Measurements from ENCODE around the gene COL20A1.

The COL20A1 gene

DNA sequence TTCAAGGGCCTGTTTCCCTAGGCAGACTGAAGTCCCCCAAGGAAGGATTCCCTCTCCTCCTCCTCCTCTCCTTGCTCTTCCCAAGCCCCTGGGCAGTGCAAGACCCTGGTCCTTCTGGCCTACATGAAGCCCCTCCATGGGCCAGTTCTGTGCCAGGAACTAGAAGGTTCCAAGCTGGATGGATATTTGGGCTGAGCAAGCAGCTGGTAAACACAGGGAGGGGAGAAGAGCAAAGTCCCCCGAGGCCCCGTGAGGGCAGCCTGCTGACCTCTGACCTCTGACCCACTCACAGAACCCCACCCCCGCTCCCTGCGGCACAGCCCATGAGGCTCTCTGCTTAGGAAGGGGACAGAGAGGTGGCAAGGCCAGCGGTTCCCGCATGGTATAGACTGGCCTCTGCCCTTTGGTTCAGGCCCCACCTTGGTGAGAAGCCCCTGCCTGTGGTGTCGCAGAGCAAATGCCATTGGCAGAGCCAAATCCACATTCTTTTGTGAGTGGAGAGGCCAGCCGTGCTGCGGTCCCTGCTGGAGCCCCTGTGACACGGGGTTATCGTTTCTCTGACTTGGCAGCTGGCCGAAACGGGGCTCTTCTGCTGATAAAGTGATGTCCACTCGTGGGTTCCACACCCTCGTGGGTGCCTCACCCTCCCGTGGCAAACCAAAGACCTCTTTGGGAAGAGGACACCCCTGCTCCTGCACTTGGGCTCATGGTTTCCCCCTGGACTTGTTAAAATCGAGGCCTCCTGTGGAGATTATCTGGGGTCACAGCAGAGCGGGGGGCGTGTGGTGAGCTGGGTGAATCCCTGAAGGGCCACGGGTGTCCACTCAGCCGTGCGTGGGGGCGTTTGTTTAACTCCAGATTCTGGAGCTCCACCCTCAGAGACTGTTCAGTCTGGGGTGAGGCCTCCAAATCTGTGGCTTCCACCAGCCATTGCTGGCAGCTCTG, 70.3 kb downstream of the COL20A1 start:
- no peak for ATAC-seq

DNA sequence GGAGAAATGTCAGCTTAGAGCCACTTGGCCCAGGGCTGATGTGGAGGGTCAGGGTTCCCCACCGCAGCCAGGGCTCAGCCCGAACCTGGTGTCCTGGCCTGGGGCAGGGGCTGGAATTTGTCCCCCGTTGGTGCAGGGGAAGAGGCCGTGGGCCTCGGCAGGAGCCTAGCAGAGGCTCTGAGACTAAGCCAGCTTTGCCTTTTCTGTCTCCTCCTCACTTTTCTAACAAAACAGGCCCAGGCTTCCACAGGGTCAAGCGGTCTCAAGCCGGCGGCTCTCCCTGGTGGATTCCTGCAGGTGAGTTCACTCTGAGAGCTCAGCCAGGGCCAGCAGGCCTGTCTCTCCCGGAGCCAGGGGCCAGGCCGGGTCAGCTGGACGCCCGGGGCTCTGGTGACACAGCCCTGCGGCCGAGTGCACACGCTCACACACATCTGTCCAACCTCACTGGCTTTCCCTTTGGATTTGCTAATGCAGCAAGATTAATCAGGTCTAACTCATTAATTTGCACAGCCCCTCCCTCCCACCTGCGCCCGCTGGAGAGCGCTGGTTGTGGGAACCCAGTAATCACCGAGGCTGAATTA, 71.1 kb downstream of the COL20A1 start:
- ATAC-seq = no peak
- TF ChIP-seq SNAI2 (CRISPR knock-in tag; IDR thresholded peaks at IDR 0.05) (no peak), ZNF70 (CRISPR knock-in tag; IDR thresholded peaks at IDR 0.05) (no peak), ZFP3 (CRISPR knock-in tag; IDR thresholded peaks at IDR 0.05) (no peak), ESRRG (CRISPR knock-in tag; IDR thresholded peaks at IDR 0.05) (no peak), OSR1 (CRISPR knock-in tag; IDR thresholded peaks at IDR 0.05) (no peak), TCF4 (CRISPR knock-in tag; IDR thresholded peaks at IDR 0.05; ENCODE audit: borderline replicate concordance) (no peak), ZFP30 (CRISPR knock-in tag; IDR thresholded peaks at IDR 0.05) (no peak), BACH2 (CRISPR knock-in tag; IDR thresholded peaks at IDR 0.05; ENCODE audit: borderline replicate concordance) (no peak), CSDC2 (CRISPR knock-in tag; IDR thresholded peaks at IDR 0.05) (no peak), GLIS3 (CRISPR knock-in tag; IDR thresholded peaks at IDR 0.05) (no peak), RARB (CRISPR knock-in tag; IDR thresholded peaks at IDR 0.05) (no peak), ZNF565 (CRISPR knock-in tag; conservative IDR thresholded peaks at IDR 0.05; ENCODE audit: low read depth) (no peak), ISL1 (CRISPR knock-in tag; IDR thresholded peaks at IDR 0.05) (no peak), ZC3H10 (CRISPR knock-in tag; IDR thresholded peaks at IDR 0.05) (no peak), ARNTL (CRISPR knock-in tag; IDR thresholded peaks at IDR 0.05; ENCODE audit: borderline replicate concordance, low read depth) (no peak)
- TF ChIP-seq, protein P1, sequence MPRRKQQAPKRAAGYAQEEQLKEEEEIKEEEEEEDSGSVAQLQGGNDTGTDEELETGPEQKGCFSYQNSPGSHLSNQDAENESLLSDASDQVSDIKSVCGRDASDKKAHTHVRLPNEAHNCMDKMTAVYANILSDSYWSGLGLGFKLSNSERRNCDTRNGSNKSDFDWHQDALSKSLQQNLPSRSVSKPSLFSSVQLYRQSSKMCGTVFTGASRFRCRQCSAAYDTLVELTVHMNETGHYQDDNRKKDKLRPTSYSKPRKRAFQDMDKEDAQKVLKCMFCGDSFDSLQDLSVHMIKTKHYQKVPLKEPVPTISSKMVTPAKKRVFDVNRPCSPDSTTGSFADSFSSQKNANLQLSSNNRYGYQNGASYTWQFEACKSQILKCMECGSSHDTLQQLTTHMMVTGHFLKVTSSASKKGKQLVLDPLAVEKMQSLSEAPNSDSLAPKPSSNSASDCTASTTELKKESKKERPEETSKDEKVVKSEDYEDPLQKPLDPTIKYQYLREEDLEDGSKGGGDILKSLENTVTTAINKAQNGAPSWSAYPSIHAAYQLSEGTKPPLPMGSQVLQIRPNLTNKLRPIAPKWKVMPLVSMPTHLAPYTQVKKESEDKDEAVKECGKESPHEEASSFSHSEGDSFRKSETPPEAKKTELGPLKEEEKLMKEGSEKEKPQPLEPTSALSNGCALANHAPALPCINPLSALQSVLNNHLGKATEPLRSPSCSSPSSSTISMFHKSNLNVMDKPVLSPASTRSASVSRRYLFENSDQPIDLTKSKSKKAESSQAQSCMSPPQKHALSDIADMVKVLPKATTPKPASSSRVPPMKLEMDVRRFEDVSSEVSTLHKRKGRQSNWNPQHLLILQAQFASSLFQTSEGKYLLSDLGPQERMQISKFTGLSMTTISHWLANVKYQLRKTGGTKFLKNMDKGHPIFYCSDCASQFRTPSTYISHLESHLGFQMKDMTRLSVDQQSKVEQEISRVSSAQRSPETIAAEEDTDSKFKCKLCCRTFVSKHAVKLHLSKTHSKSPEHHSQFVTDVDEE (CRISPR knock-in tag; IDR thresholded peaks at IDR 0.05) = no peak
- TF ChIP-seq, protein P2, sequence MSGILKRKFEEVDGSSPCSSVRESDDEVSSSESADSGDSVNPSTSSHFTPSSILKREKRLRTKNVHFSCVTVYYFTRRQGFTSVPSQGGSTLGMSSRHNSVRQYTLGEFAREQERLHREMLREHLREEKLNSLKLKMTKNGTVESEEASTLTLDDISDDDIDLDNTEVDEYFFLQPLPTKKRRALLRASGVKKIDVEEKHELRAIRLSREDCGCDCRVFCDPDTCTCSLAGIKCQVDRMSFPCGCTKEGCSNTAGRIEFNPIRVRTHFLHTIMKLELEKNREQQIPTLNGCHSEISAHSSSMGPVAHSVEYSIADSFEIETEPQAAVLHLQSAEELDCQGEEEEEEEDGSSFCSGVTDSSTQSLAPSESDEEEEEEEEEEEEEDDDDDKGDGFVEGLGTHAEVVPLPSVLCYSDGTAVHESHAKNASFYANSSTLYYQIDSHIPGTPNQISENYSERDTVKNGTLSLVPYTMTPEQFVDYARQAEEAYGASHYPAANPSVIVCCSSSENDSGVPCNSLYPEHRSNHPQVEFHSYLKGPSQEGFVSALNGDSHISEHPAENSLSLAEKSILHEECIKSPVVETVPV (CRISPR knock-in tag; IDR thresholded peaks at IDR 0.05) = no peak
- TF ChIP-seq, protein P3, sequence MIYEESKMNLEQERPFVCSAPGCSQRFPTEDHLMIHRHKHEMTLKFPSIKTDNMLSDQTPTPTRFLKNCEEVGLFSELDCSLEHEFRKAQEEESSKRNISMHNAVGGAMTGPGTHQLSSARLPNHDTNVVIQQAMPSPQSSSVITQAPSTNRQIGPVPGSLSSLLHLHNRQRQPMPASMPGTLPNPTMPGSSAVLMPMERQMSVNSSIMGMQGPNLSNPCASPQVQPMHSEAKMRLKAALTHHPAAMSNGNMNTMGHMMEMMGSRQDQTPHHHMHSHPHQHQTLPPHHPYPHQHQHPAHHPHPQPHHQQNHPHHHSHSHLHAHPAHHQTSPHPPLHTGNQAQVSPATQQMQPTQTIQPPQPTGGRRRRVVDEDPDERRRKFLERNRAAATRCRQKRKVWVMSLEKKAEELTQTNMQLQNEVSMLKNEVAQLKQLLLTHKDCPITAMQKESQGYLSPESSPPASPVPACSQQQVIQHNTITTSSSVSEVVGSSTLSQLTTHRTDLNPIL (CRISPR knock-in tag; IDR thresholded peaks at IDR 0.05; ENCODE audit: low read depth) = no peak
- TF ChIP-seq, protein P4, sequence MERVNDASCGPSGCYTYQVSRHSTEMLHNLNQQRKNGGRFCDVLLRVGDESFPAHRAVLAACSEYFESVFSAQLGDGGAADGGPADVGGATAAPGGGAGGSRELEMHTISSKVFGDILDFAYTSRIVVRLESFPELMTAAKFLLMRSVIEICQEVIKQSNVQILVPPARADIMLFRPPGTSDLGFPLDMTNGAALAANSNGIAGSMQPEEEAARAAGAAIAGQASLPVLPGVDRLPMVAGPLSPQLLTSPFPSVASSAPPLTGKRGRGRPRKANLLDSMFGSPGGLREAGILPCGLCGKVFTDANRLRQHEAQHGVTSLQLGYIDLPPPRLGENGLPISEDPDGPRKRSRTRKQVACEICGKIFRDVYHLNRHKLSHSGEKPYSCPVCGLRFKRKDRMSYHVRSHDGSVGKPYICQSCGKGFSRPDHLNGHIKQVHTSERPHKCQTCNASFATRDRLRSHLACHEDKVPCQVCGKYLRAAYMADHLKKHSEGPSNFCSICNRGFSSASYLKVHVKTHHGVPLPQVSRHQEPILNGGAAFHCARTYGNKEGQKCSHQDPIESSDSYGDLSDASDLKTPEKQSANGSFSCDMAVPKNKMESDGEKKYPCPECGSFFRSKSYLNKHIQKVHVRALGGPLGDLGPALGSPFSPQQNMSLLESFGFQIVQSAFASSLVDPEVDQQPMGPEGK (CRISPR knock-in tag; IDR thresholded peaks at IDR 0.05; ENCODE audit: borderline replicate concordance) = no peak
- TF ChIP-seq, protein P5, sequence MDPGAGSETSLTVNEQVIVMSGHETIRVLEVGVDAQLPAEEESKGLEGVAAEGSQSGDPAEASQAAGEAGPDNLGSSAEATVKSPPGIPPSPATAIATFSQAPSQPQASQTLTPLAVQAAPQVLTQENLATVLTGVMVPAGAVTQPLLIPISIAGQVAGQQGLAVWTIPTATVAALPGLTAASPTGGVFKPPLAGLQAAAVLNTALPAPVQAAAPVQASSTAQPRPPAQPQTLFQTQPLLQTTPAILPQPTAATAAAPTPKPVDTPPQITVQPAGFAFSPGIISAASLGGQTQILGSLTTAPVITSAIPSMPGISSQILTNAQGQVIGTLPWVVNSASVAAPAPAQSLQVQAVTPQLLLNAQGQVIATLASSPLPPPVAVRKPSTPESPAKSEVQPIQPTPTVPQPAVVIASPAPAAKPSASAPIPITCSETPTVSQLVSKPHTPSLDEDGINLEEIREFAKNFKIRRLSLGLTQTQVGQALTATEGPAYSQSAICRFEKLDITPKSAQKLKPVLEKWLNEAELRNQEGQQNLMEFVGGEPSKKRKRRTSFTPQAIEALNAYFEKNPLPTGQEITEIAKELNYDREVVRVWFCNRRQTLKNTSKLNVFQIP (CRISPR knock-in tag; IDR thresholded peaks at IDR 0.05; ENCODE audit: borderline replicate concordance, low read depth) = no peak

More for the DNA sequence above, 70.3 kb downstream of the COL20A1 start:
- no peak for TF ChIP-seq ZFP3 (CRISPR knock-in tag; IDR thresholded peaks at IDR 0.05)
- TF ChIP-seq, protein P2 (CRISPR knock-in tag; IDR thresholded peaks at IDR 0.05) = no peak
